Head of caudate nucleus (tissue), 42 donors: Measurements from ENCODE around the gene HVCN1.

Experiments
- DNase-seq, 42 donors: peaks; one replicate each; pipeline versions ENCODE4 v3.0.0 to v3.0.0-alpha.2; 2020 to 2021; ENCODE audit warnings: mixed read lengths in 7 of 42
- intact Hi-C: fragments of 100-400 bp; cut with DNase I; formaldehyde crosslinking; loops from one replicate; pipeline ENCODE4 v1.15.0; 2022

HVCN1 gene

GRCh38 chr12:110638796-110639195 lies 50.1 kb downstream of the HVCN1 start:
- intact Hi-C loops: no loop called here
- no peak for DNase-seq

- intact Hi-C loops: no loop called here
- no peak for DNase-seq
Observed at GRCh38 chr12:110637869-110638441, 51.0 kb downstream of the HVCN1 start.

GRCh38 chr12:110636516-110636915 lies 52.4 kb downstream of the HVCN1 start:
- no peak for DNase-seq
- intact Hi-C loops: no loop called here

- intact Hi-C loops: no loop called here
- DNase-seq: no peak
Observed at GRCh38 chr12:110635055-110635454, 53.9 kb downstream of the HVCN1 start.

- intact Hi-C loops: no loop called here
- DNase-seq: no peak
Observed at GRCh38 chr12:110627500-110628195, 61.3 kb downstream of the HVCN1 start.

GRCh38 chr12:110622582-110622981 lies 66.3 kb downstream of the HVCN1 start:
- no peak for DNase-seq
- intact Hi-C loops: no loop called here

GRCh38 chr12:110619534-110619953 lies 69.4 kb downstream of the HVCN1 start:
- peak in 1 of 42 donors; percentile 13 for DNase-seq
- intact Hi-C loops: no loop called here

- intact Hi-C loops: no loop called here
- no peak for DNase-seq
Observed at GRCh38 chr12:110616471-110617115, 72.3 kb downstream of the HVCN1 start.

- intact Hi-C loops: no loop called here
- DNase-seq: no peak
Observed at GRCh38 chr12:110615171-110615570, 73.7 kb downstream of the HVCN1 start.

- DNase-seq: peak; percentile 93 to 99 (median 98)
- intact Hi-C loops: no loop called here
Observed at GRCh38 chr12:110613771-110614684, 74.9 kb downstream of the HVCN1 start, which contains the start of gene TCTN1. TSS of gene TCTN1 (plus strand) at chr12:110614129. CDS start at chr12:110614183, 54 bp downstream.

- intact Hi-C loops: no loop called here
- peak in 5 of 42 donors; percentile 5 to 48 (median 19) for DNase-seq
Observed at GRCh38 chr12:110613071-110613770, 75.7 kb downstream of the HVCN1 start.

GRCh38 chr12:110606253-110606611 lies 82.7 kb downstream of the HVCN1 start:
- DNase-seq: no peak
- intact Hi-C loops: no loop called here

- intact Hi-C loops: loop anchor here (5.0 kb wide), 2 partner anchors 100 to 150 kb away; partner anchors contain the start of genes ARPC3, RAD9B and VPS29
- DNase-seq: peak in 27 of 42 donors; percentile 14 to 80 (median 51)
Observed at GRCh38 chr12:110602085-110602814, 86.7 kb downstream of the HVCN1 start.

GRCh38 chr12:110600254-110600653 lies 88.7 kb downstream of the HVCN1 start:
- intact Hi-C loops: loop anchor here (5.0 kb wide), 2 partner anchors 98 to 148 kb away; partner anchors contain the start of genes ARPC3, RAD9B and VPS29
- peak in 1 of 42 donors; percentile 10 for DNase-seq

- intact Hi-C loops: loop anchor here (5.0 kb wide), 1 partner anchor 47 kb away; no protein-coding TSS in a partner anchor
- no peak for DNase-seq
Observed at GRCh38 chr12:110599334-110599733, 89.6 kb downstream of the HVCN1 start.
